ENCODE measurements around the gene SS18L1. TPM values are rescaled to one million over a fixed set of nuclear protein-coding genes. Genes with fewer than 3 reads are reported as not detected.

The SS18L1 gene
- total and polyA plus RNA-seq, 10 of the 15 experiments (the other 5 are each of a cell fraction or from before 2014, with no cell fraction given) = 1.8 to 20.0 (median 6.6) TPM

DNA sequence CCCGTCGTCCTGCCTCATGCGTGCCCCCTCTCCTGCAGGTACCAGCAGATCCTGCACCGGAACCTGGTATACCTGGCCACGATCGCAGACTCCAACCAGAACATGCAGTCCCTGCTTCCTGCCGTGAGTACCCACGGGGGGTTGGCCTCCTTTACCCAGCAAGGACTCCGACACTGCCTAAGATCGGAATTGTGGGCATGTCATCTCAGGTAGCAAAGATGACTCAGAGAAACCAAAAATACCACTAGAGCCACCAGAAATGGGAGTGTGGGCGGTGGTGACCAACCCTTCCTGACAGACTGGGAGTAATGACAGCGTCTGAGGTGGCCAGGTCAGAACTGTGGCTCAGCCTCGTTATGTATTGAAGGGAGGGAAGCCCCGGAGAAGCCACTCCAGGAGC is 16.3 kb downstream of the SS18L1 start (continued):
- peak in 1 of 2 experiments; percentile 33; a peak in 1 of 3 replicates for TF ChIP-seq EGR1 (IDR thresholded peaks at IDR 0.05; ENCODE audit: borderline replicate concordance in 1 of 2, low read depth in 2 of 2, low read length in 2 of 2)
- no peak for TF ChIP-seq HDGF (IDR thresholded peaks at IDR 0.05)
- TF ChIP-seq, protein P1, sequence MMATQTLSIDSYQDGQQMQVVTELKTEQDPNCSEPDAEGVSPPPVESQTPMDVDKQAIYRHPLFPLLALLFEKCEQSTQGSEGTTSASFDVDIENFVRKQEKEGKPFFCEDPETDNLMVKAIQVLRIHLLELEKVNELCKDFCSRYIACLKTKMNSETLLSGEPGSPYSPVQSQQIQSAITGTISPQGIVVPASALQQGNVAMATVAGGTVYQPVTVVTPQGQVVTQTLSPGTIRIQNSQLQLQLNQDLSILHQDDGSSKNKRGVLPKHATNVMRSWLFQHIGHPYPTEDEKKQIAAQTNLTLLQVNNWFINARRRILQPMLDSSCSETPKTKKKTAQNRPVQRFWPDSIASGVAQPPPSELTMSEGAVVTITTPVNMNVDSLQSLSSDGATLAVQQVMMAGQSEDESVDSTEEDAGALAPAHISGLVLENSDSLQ (IDR thresholded peaks at IDR 0.05) = peak; percentile 11; the same call in 1 of the 2 replicates
- 0 out of 4 replicates have a peak, but pooled peaks have one; percentile 12 to 14 for TF ChIP-seq IKZF2 (IDR thresholded peaks at IDR 0.05)
- TF ChIP-seq STAT3 (IDR thresholded peaks at IDR 0.05; ENCODE audit: low read depth, low read length) = no peak
- TF ChIP-seq SP1 (IDR thresholded peaks at IDR 0.05; ENCODE audit: low read depth, low read length) = no peak
- no peak for TF ChIP-seq FOS (IDR thresholded peaks at IDR 0.05; ENCODE audit: borderline replicate concordance, extremely low read depth, insufficient read length)
- TF ChIP-seq TCF7 (IDR thresholded peaks at IDR 0.05; ENCODE audit: borderline replicate concordance) = no peak
- TF ChIP-seq ZNF24 (IDR thresholded peaks at IDR 0.05) = no peak
- no peak for TF ChIP-seq FOXK2 (IDR thresholded peaks at IDR 0.05)
- no peak for TF ChIP-seq SREBF2 (IDR thresholded peaks at IDR 0.05; ENCODE audit: low read length)

DNA sequence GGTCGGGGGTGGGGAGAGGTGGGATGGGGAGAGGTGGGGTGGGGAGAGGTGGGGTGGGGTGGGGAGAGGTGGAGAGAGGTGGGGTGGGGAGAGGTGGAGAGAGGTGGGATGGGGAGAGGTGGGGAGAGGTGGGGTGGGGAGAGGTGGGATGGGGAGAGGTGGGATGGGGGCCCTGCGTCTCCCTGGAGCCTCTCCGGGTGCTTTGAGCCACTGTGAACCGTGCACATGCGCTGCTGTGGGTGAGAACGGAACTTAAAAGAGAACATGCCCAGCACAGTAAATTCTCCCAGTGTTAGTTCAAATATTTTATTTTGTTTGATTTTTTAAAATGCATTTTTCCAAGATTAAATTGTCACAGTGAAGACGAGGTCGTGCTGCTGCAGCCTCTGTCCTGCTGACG is 16.7 kb downstream of the SS18L1 start:
- intact Hi-C loops (cut with micrococcal nuclease; ENCODE audit: unreplicated experiment) (no loop called here), in situ Hi-C loops (cut with MboI) (no loop called here)
- Histone ChIP-seq H3K36me3 (ENCODE audit: control insufficient read depth in 2 of 2, insufficient read depth in 2 of 2, low read length in 1 of 2) (peaks cover 14 to 38% of the 10 kb centered on the region in 2 experiments; a peak in 3 of 4 replicates), H2AFZ (ENCODE audit: control insufficient read depth, low read depth, low read length) (no peak overlapping the region), H3K27ac (ENCODE audit: control insufficient read depth, insufficient read depth) (no peak overlapping the region), H3K4me1 (ENCODE audit: control insufficient read depth, insufficient read depth, low read length) (peaks cover 9% of the 10 kb centered on the region), H3K27me3 (replicated peaks in 1 of 2; ENCODE audit: control insufficient read depth in 2 of 2, insufficient read depth in 2 of 2, low read length in 1 of 2) (no peaks in the 10 kb centered on the region), H3K79me2 (ENCODE audit: control insufficient read depth, insufficient read depth, low read length) (peaks cover 3% of the 10 kb centered on the region; the same call in 1 of the 2 replicates), H3K4me3 (no peak overlapping the region), H4K20me1 (ENCODE audit: control insufficient read depth, insufficient read depth) (no peaks in the 10 kb centered on the region), H3K4me2 (ENCODE audit: control insufficient read depth, insufficient read depth) (no peak overlapping the region), H3K9me3 (replicated peaks; ENCODE audit: control insufficient read depth, insufficient read depth, low read length) (no peaks in the 10 kb centered on the region), H3K9ac (ENCODE audit: control insufficient read depth, insufficient read depth, low read length) (no peak overlapping the region)
- FAIRE-seq (no peak), DNase-seq (ENCODE audit: low read depth, low spot score) (no peak), ATAC-seq (no peak)
- TF ChIP-seq PAX8 (IDR thresholded peaks at IDR 0.05) (no peak), ATF7 (IDR thresholded peaks at IDR 0.05; ENCODE audit: low read depth) (no peak), POU2F2 (IDR thresholded peaks at IDR 0.05; ENCODE audit: borderline replicate concordance, low read depth, low read length) (no peak), SPI1 (IDR thresholded peaks at IDR 0.05; ENCODE audit: borderline replicate concordance, insufficient read depth, low read depth, low read length) (no peak)
- TF ChIP-seq, protein P2, sequence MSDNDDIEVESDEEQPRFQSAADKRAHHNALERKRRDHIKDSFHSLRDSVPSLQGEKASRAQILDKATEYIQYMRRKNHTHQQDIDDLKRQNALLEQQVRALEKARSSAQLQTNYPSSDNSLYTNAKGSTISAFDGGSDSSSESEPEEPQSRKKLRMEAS (IDR thresholded peaks at IDR 0.05; ENCODE audit: low read depth, low read length) = no peak
- TF ChIP-seq, protein P3, sequence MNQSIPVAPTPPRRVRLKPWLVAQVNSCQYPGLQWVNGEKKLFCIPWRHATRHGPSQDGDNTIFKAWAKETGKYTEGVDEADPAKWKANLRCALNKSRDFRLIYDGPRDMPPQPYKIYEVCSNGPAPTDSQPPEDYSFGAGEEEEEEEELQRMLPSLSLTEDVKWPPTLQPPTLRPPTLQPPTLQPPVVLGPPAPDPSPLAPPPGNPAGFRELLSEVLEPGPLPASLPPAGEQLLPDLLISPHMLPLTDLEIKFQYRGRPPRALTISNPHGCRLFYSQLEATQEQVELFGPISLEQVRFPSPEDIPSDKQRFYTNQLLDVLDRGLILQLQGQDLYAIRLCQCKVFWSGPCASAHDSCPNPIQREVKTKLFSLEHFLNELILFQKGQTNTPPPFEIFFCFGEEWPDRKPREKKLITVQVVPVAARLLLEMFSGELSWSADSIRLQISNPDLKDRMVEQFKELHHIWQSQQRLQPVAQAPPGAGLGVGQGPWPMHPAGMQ (IDR thresholded peaks at IDR 0.05; ENCODE audit: borderline replicate concordance) = no peak
- TF ChIP-seq, protein P4, sequence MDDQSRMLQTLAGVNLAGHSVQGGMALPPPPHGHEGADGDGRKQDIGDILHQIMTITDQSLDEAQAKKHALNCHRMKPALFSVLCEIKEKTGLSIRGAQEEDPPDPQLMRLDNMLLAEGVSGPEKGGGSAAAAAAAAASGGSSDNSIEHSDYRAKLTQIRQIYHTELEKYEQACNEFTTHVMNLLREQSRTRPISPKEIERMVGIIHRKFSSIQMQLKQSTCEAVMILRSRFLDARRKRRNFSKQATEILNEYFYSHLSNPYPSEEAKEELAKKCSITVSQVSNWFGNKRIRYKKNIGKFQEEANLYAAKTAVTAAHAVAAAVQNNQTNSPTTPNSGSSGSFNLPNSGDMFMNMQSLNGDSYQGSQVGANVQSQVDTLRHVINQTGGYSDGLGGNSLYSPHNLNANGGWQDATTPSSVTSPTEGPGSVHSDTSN (IDR thresholded peaks at IDR 0.05; ENCODE audit: insufficient replicate concordance, low read depth, low read length) = no peak
- CTCF ChIA-PET = no interaction called here
- SMC1A ChIA-PET (ENCODE audit: uncharacterized antibody, unreplicated experiment) = no interaction called here
- RAD21 ChIA-PET (ENCODE audit: unreplicated experiment) = no interaction called here
- BruUV-seq (replicated peaks) = no TSS peak
- POLR2A ChIA-PET = no interaction called here
- WGBS (ENCODE audit: insufficient coverage, insufficient replicate concordance, low lambda C conversion rate, missing lambda C conversion rate) = 90% methylated on average over 7 of the region's 9 CpGs
